ENCODE measurements around the gene IRAK1BP1. TPM values are rescaled to one million over a fixed set of nuclear protein-coding genes. Genes with fewer than 3 reads are reported as not detected.

Gene IRAK1BP1
- total RNA-seq, 1 donor from 2014 or later: 2.6 TPM

Other genes starting within 250 kb of the IRAK1BP1 start
- 12.9 and 13.2 TPM in 2 replicates for gene PHIP, start 210.7 kb downstream of the IRAK1BP1 start, total RNA-seq